Upper lobe of left lung (tissue), 6 donors: ENCODE data around the gene MTX2. TPM values are rescaled to one million over a fixed set of nuclear protein-coding genes. Genes with fewer than 3 reads are reported as not detected.

Experiments used
- ATAC-seq, 2 donors: fragments of 200-7000 bp; cut with Tn5 transposase; one replicate each; pipeline ENCODE4 v1.9.1; 2022; ENCODE audit warnings: mild to moderate bottlenecking in 2 of 2, moderate library complexity in 2 of 2; ENCODE audit not compliant: low FRiP score in 2 of 2
- DNase-seq, 2 donors: peaks; one replicate each; pipeline ENCODE4 v3.0.0-alpha.2; 2019 to 2020
- H3K27ac ChIP-seq, 4 donors: fragments of 200-600 bp; sonication (generic); one replicate each; pipeline ENCODE4 v1.5.1; 2016 to 2019
- H3K27me3 ChIP-seq, 4 donors: fragments of 200-600 bp; sonication (generic); one replicate each; pipeline ENCODE4 v1.5.1; 2017 to 2019
- H3K36me3 ChIP-seq, 4 donors: fragments of 200-600 bp; sonication (generic); one replicate each; pipeline ENCODE4 v1.5.1; 2016 to 2019
- H3K4me1 ChIP-seq, 4 donors: fragments of 200-600 bp; sonication (generic); one replicate each; pipeline ENCODE4 v1.5.1; 2018 to 2019
- H3K4me3 ChIP-seq, 4 donors: fragments of 200-600 bp; sonication (generic); one replicate each; pipeline ENCODE4 v1.5.1; 2017 to 2019; ENCODE audit warnings: mild to moderate bottlenecking in 2 of 4, moderate library complexity in 1 of 4
- H3K9me3 ChIP-seq, 4 donors: fragments of 200-600 bp; sonication (generic); one replicate each; pipeline ENCODE4 v1.5.1; 2018 to 2019
- CTCF ChIP-seq, 6 experiments: fragments of 450-650 bp in 4 of 6; fragments of 200-600 bp in 2 of 6; sonication (generic) in 2 of 6; IDR thresholded peaks; one replicate each; pipeline ENCODE4 v1.5.1; 2016 to 2019; ENCODE audit warnings: antibody characterized with exemption in 6 of 6
- EP300 ChIP-seq, 4 donors: sonication (generic); formaldehyde crosslinking; IDR thresholded peaks; one replicate each; pipeline ENCODE4 v1.5.1; 2017; ENCODE audit warnings: antibody characterized with exemption in 4 of 4, control low read depth in 2 of 4
- POLR2A ChIP-seq, 4 donors: fragments of 450-650 bp; IDR thresholded peaks; one replicate each; pipeline ENCODE4 v1.5.1; 2016 to 2017; ENCODE audit warnings: antibody characterized with exemption in 4 of 4, mild to moderate bottlenecking in 2 of 4
- POLR2AphosphoS5 ChIP-seq, 2 donors: sonication (generic); formaldehyde crosslinking; IDR thresholded peaks; one replicate each; pipeline ENCODE4 v1.5.1; 2017; ENCODE audit warnings: antibody characterized with exemption in 2 of 2
- WGBS, 2 donors: methylation state at CpG; one replicate each; pipeline ENCODE4 v1.1.5; 2017 to 2018; 5-methylcytosine and 5-hydroxymethylcytosine counted together
- total RNA-seq, 6 donors: library from RNA; depleted of rRNA in 4 of 6; stranded (reverse); fragments of >200 nt in 4 of 6; gene quantifications; one replicate each; pipeline versions ENCODE4 v1.1.0 to v1.2.1, GENCODE V29; 2016 to 2021
- donor health status: DM: no; HTN: no; CAD: no; lungs with moderate emphysema.
- donor health status: DM: no; HTN: yes; CAD: no; lungs with severe emphysema.

The MTX2 gene
- 10 to 100 TPM; 17.4 to 31.4 (median 20.7) TPM for total RNA-seq

- Histone ChIP-seq H3K36me3 (no peaks in the 10 kb centered on the region), H3K27me3 (no peaks in the 10 kb centered on the region), H3K4me1 (peaks cover 6 to 11% (median 8%) of the 10 kb centered on the region in 4 donors), H3K4me3 (peak within 1 kb of the TSS; percentile 60 to 93 (median 72)), H3K27ac (peak within 1 kb of the TSS; percentile 82 to 89 (median 88)), H3K9me3 (no peaks in the 10 kb centered on the region)
- TF ChIP-seq CTCF (IDR thresholded peaks at IDR 0.05) (peak in 4 of 6 experiments; percentile 32 to 59 (median 43)), POLR2A (IDR thresholded peaks at IDR 0.05) (peak in 3 of 4 donors; percentile 23 to 70 (median 53)), EP300 (IDR thresholded peaks at IDR 0.05) (no peak), POLR2AphosphoS5 (IDR thresholded peaks at IDR 0.05) (peak; percentile 58 to 61)
- peak; percentile 96 to 99 for ATAC-seq
- DNase-seq: peak; percentile 65 to 96
- WGBS, 2 donors: 0% methylated on average over 7 to 43 of the region's 58 CpGs
Observed at GRCh38 chr2:176269319-176270099, at the start of gene MTX2. TSS of gene MTX2 (plus strand) at chr2:176269442. CDS start at chr2:176269630, 188 bp downstream.

GRCh38 chr2:176227874-176228273, 41.4 kb upstream of the MTX2 start:
- H3K27me3 ChIP-seq: no peaks in the 10 kb centered on the region
- no peaks in the 10 kb centered on the region for H3K9me3 ChIP-seq
- H3K4me1 ChIP-seq: no peaks in the 10 kb centered on the region
- H3K27ac ChIP-seq: no peak overlapping the region
- no peak for ATAC-seq
- H3K36me3 ChIP-seq: no peaks in the 10 kb centered on the region
- DNase-seq: no peak
- TF ChIP-seq POLR2AphosphoS5 (IDR thresholded peaks at IDR 0.05): no peak
- TF ChIP-seq EP300 (IDR thresholded peaks at IDR 0.05): no peak
- no peak for TF ChIP-seq POLR2A (IDR thresholded peaks at IDR 0.05)
- TF ChIP-seq CTCF (IDR thresholded peaks at IDR 0.05): no peak
- no peak overlapping the region for H3K4me3 ChIP-seq
- WGBS, 2 donors: 89% methylated on average over 2 of the region's 2 CpGs

- no peaks in the 10 kb centered on the region for H3K9me3 ChIP-seq
- H3K4me3 ChIP-seq: no peak overlapping the region
- H3K36me3 ChIP-seq: no peaks in the 10 kb centered on the region
- TF ChIP-seq POLR2A (IDR thresholded peaks at IDR 0.05): no peak
- TF ChIP-seq CTCF (IDR thresholded peaks at IDR 0.05): no peak
- no peak for TF ChIP-seq POLR2AphosphoS5 (IDR thresholded peaks at IDR 0.05)
- no peak for TF ChIP-seq EP300 (IDR thresholded peaks at IDR 0.05)
- no peak for DNase-seq
- 69 to 74% methylated on average over 2 of the region's 2 CpGs for WGBS, 2 donors
- H3K27me3 ChIP-seq: no peaks in the 10 kb centered on the region
- no peaks in the 10 kb centered on the region for H3K4me1 ChIP-seq
- no peak for ATAC-seq
- H3K27ac ChIP-seq: no peak overlapping the region
Observed at GRCh38 chr2:176234156-176234555, 35.1 kb upstream of the MTX2 start.

GRCh38 chr2:176234940-176235339, 34.3 kb upstream of the MTX2 start:
- Histone ChIP-seq H3K4me3 (no peak overlapping the region), H3K9me3 (no peaks in the 10 kb centered on the region), H3K27ac (no peak overlapping the region), H3K36me3 (no peaks in the 10 kb centered on the region), H3K27me3 (no peaks in the 10 kb centered on the region), H3K4me1 (no peaks in the 10 kb centered on the region)
- DNase-seq (no peak), ATAC-seq (no peak)
- no peak for TF ChIP-seq CTCF (IDR thresholded peaks at IDR 0.05)
- no peak for TF ChIP-seq POLR2A (IDR thresholded peaks at IDR 0.05)
- TF ChIP-seq POLR2AphosphoS5 (IDR thresholded peaks at IDR 0.05): no peak
- no peak for TF ChIP-seq EP300 (IDR thresholded peaks at IDR 0.05)
- 29 to 47% methylated on average over 1 of the region's 1 CpG for WGBS, 2 donors
